GM19328 (cell line): ENCODE data around the gene SLC25A45.

Experiments used
- ATAC-seq: cut with Tn5 transposase; IDR thresholded peaks from one replicate; pipeline ENCODE4 v1.9.1; 2021; ENCODE audit warnings: mild to moderate bottlenecking, moderate library complexity; ENCODE audit not compliant: unreplicated experiment

Gene SLC25A45

GRCh38 chr11:65404638-65405339 is 22.3 kb upstream of the SLC25A45 start:
- no peak for ATAC-seq

DNA sequence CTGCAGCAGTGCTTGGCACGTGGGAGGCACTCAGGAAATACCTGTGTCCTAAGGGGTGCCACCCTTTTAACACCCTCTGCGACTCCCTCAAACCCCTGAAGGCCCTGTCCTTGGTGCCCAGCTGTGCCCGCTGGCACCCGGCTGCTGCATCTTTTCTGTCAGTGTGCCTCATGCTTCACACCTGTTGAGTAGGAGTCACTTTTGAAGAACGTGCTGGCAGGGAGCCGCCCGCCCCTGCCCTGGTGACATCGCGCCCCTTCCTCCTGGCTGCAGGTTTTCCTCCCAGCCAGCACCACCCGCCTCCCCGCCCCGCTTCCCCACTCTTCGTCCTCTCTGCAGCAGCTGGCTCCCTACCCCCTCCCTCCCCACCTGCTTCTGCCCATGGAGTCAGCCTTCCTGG is 21.8 kb upstream of the SLC25A45 start:
- no peak for ATAC-seq

- no peak for ATAC-seq
Observed at GRCh38 chr11:65403607-65404121, 21.2 kb upstream of the SLC25A45 start.

GRCh38 chr11:65402790-65403189 is 20.3 kb upstream of the SLC25A45 start:
- ATAC-seq: no peak

- no peak for ATAC-seq
Observed at GRCh38 chr11:65401803-65402248, 19.4 kb upstream of the SLC25A45 start.

DNA sequence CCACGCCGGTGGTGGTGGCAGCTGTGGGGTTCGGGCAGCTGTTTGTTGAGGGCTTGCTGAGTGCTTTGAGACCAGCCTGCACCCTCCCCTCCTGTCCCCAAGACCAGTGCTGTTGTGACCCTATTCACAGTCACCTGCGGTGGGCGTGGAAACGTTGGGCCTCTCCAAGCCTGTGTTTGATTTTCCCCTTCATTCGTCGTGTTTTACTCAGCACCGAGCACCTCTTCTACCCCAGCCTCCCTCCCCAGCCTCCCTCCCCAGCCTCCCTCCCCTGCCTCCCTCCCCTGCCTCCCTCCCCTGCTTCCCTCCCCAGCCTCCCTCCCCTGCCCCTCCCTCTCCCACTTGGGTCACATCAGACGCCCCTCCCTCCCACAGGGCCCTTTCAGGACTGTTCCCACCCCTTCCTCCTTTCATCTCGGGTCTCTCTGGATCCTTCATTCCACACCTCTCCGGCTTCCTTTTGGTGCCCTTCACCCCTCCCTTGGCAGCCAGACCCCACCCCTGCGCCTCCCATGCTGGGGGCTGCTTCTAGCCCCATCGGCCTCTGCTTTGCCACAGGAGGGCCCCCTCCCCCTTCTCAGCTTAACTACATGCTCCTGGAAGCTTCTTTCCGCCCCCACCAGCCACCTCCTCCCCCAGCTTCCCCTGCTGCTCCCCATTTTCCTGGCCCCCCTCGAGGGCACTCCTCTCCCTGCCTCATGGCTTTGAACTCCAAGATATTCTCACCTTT is 18.8 kb upstream of the SLC25A45 start:
- ATAC-seq: no peak

DNA sequence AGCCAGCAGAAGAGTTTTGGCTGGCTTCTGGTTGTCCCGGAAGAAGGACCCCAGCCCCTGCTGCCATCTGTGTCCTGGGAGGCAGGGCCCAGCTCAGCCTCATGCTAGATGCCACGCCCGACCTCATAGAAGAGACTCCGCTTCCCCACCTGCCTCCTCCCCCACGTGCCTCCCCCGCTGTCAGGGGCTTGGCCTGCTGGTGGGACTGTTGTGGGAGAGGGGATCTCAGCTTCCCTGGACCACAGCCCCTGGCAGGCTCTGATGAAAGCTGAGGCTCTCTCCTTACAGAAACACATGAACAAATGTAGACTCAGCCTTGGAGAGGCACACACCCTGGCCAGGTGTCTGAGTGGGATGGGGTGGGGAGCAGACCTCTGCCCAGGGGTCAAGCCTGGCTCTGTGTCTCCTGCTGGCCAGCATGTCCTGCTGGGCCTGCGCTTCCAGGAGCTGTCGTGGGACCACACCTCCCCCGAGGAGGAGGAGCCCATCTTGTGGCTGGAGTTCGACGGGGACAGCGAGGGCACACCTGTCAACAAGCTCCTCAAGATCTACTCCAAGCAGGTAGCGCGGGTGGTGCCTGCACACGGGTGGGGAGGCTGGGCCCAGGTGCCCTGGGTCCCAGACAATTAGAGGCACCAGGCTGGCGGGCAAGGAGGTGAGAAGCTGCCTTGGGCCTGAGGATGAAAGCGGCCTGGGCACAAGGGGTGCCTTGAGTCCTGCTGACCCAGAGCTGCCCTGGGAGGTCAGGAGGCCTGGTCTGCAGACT is 18.0 kb upstream of the SLC25A45 start:
- no peak for ATAC-seq

GRCh38 chr11:65399845-65400244 is 17.4 kb upstream of the SLC25A45 start:
- ATAC-seq: no peak

DNA sequence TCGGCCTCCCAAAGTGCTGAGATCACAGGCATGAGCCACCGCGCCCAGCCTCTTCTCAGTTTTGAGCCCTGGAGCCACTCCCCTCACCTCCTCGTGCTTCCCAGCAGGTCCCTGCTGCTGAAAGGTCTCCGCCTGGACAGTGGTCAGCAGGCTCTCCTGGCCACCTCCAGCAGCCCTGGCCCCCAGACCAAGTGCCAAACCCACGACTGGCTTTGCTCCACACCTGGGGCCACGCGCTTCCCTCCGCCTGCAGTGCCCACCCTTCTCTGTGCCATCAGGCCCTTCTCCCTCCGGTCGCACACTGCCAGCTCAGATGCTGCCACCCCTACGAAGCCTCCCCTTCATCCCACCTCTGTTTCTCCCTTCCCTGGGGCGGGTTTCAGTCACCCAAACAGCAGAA is 16.8 kb upstream of the SLC25A45 start:
- no peak for ATAC-seq

DNA sequence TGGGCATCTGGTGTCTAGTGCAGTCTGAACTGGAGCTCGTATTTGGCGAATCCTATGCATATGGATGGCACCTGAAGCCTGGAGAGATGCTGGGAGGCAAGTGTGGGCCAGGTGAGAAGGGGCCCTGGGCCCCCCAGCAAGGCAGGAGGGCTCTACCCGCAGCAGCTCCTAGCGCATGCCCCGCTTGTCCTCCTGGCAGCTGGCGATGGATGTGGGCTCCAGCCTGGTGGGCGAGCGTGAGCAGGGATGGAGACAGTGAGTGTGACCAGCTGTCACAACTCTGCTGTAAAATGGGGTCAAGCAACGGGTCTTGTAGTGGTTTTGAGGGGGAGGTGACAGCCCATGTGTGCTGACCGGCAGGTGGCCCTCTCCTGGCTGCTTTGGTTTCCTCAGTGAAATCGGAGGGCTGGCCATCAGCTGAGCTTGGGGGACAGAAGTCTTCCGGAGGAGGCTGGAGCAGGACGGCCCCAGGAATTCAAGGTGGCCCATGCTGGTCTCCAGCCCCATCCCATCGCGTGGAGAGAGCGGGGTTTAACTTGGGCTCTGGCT is 16.0 kb upstream of the SLC25A45 start:
- no peak for ATAC-seq

DNA sequence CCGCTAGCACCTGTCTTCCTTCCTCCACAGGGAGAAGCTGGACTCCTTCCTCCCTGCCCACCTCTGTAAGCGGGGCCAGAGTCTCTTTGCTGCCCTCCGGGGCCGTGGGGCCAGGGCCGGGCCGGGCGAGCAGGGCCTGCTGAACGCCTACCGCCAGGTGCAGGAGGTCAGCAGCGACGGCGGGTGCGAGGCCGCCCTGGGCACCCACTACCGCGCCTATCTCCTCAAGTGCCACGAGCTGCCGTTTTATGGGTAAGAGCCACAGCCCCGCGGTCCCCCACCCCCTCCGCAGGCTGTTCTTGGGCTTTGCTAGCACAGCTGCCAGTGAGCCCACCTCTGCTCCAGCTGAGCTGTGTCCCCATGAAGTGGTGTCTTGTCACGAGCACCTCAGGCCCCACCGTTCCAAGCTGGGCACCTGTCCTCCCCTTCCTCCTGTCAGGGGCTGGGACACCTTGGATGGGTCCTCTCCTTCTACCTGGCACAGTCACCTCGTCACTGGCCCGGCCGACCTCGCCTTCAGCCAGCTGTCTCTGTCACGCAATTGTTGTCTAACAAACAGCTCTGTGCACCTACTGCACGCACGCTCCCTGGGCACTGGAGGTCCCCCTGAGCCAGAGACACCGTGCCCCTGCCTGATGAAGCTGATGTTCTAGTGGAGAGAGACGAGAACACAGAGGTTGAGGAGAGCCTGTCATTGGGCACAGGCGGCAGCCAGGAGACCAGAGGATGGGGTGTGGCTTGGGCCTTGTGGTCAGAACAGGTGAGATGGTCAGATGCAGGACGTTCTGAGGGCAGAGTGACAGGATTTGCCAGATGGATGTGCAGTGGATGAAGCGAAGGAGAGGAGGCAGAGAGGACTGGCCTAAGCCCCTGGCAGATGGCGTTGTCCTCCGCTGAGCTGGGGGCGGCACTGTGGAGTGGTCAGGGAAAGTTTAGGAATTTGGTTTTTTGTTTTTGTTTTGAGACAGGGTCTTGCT is 14.6 kb upstream of the SLC25A45 start:
- ATAC-seq: no peak

DNA sequence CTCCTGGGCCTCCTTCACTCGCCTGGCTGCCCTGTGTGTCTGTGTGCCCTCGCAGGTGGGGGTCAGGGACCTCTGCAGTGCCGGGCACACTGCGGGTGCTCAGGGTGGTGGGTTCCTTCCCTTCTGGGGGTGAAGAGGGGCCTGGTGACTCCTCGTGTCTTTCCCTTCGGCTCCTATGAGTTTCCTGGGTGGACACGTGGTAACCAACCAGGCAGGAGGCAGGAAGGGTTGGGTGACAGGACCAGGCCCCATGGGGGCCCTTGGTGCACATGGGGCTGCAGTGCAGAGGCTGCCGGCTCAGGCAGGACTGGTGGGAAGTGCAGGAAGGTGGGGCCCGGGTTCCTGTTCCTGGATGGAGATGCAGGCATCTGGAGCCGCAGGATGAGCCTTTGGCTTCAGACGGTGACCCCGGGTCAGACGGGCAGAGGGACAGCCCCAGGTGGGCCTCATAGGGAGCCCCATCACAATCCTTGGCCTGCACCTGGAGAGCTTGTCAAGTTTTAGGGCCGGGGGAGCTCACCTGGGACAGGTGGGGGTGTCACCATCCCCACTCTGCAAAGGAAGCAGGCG is 13.6 kb upstream of the SLC25A45 start:
- no peak for ATAC-seq

DNA sequence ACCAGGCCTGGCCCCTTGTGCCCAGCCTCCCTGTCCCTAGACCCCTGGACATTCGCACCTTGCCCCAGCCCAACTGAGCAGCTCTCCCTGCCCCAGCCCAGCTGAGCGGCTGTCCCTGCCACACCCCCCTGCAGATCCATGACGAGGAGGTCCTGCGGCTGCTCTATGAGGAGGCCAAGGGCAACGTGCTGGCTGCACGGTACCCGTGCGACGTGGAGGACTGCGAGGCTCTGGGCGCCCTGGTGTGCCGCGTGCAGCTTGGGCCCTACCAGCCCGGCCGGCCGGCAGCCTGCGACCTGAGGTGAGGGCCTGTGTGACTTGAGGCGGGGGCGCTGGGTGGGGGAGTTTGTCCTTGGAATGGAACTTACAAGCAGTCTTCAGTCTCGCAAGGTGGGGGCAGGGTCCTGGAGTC is 11.7 kb upstream of the SLC25A45 start:
- no peak for ATAC-seq

GRCh38 chr11:65393513-65394079 is 11.2 kb upstream of the SLC25A45 start:
- ATAC-seq: no peak

DNA sequence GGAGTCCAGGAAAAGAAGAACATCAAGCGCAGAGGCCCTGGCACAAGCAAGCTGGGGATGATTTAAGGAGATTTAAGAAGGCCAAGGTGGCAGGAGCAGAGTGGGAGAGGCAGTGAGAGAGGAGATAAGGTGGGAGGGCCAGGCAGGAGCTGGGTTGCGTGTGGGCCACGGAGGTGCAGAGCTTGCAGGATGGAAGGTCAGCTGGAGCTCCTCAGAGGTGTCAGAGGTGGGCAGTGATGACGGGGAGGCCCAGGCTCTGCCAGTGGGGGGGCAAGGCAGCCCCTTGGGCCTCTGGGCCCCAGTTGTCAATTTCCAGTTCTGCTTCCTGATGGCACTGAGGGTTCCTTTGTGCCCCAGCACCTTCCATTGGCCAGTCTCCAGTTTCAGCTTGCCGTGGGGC is 10.5 kb upstream of the SLC25A45 start:
- no peak for ATAC-seq

DNA sequence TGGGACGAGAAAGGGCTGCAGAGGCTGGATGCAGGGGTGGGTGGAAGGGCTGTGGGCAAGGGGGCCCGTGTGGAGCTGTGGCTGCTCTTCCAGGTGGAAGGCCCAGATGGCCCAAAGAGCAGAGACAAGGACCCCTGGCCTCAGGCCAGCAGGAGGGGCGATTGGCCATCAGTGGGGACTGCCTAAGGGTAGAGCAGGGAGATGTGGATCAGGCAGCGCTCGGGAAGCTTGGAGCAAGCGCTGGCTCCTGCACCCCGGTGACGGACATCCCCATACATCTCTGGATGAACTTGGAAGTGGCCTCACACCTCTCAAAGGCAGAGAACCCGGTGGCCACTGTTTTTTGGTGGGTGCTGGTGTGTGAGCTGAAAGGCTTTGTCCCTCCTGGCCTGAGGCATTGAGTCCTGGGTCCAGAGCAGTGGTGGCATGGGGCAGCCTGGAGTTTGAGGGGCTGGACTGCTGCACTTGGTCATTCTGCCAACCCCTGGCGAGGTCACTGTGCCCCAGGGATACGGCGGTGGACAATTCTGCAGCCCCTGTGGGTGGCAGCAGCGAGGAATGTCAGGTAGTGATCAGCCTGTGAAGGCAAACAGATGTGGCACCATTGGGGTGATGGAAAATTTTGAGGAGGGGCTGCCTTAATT is 9.9 kb upstream of the SLC25A45 start:
- ATAC-seq: no peak

DNA sequence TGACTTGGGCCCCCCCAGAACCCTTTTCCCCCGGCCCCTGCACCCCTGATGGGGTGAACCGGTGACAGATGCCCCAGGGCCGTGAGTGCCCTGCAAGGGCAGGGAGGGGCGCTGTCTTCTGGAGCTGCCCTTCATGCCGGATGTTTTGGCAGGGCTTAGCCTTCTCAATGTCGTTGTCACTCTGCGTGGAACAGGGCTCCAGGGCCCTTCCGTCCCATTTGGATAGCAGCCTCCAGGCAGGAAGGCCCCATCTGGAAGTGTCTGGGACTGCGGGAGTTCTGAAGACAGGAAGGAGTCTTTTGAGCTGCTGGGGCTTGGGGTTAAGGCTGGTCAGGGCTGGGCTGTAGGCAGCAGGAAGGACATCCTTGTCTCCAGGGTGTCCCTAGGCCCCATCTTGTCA is 8.6 kb upstream of the SLC25A45 start:
- ATAC-seq: no peak

DNA sequence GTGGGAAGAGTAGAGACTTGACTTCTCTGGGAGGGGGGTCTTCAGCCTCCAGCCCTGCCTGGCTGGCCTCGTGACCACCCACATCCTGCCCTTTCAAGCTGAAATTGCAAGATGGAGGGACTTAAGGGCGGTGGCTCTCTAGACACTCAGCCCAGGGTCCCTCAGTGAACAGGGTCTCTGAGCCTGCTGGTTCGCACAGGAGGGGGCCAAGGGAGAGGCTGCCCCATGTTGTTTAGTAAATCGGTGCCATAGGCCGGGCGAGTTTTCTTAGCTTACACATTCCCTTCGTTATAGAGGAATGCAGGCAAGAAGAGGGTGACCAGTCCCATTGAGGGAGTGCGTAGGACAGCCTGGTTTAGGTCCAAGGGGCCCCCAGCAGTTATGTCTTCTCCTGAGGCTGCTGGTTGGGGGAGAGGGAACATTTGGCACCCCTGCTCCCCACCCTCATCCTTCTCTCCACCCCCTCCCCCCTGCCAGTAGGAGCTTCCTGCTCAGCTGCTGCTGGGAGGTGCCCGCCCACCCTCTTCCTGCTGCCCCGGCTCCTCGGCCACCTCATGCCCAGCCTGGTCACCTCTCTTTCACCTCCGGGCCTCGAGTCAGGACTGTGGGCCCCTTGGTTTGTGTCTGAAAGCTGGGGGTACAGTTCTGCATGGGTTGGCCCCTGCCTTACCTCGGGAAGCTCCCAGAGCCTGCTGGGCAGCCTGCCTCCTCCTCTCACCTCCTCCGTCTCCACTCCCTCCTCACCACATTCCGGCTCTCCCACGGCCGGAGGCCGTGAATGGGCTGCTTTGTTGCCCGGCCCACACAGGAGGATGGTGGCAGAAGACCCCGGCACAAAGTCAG is 7.9 kb upstream of the SLC25A45 start:
- ATAC-seq: no peak
